Frontal cortex (tissue), 4 donors: ENCODE data around the gene CAV2. TPM values are rescaled to one million over a fixed set of nuclear protein-coding genes. Genes with fewer than 3 reads are reported as not detected.

ENCODE experiments used
- DNase-seq, 2 donors: peaks; one replicate each; pipeline ENCODE4 v3.0.0; 2012; ENCODE audit warnings: low spot score in 2 of 2
- FAIRE-seq: peaks from 2 replicates; lab custom pipeline; 2012; peaks lifted over from hg19 to GRCh38; lab: Jason Lieb, UNC
- total RNA-seq: library from RNA; depleted of rRNA; stranded (reverse); fragments of >200 nt; gene quantifications from one replicate; pipeline ENCODE4 v1.2.3, GENCODE V29; 2014
- donor health status: control.
- donor health status: control.
- donor health status: control.

The CAV2 gene
- total RNA-seq, 1 donor from 2014 or later, result 25.7 TPM

GRCh38 chr7:116493449-116493848 is 6.1 kb upstream of the CAV2 start:
- FAIRE-seq (no peak), DNase-seq (no peak)

GRCh38 chr7:116494472-116494871 is 5.1 kb upstream of the CAV2 start:
- DNase-seq (no peak), FAIRE-seq (no peak)

- FAIRE-seq, result no peak
- DNase-seq, result no peak
Measured at GRCh38 chr7:116495736-116496135, 3.8 kb upstream of the CAV2 start.

GRCh38 chr7:116496653-116497052 is 2.9 kb upstream of the CAV2 start:
- DNase-seq, result no peak
- FAIRE-seq, result no peak

- DNase-seq, result no peak
- FAIRE-seq, result no peak
Measured at GRCh38 chr7:116497708-116498107, 1.8 kb upstream of the CAV2 start.

GRCh38 chr7:116500078-116500853 is 728 bp downstream of the CAV2 start:
- DNase-seq (no peak), FAIRE-seq (no peak)

GRCh38 chr7:116501425-116502167 is 2.1 kb downstream of the CAV2 start:
- no peak for FAIRE-seq
- DNase-seq, result no peak

- FAIRE-seq, result no peak
- no peak for DNase-seq
Measured at GRCh38 chr7:116502201-116503096, 2.9 kb downstream of the CAV2 start.

- no peak for FAIRE-seq
- no peak for DNase-seq
Measured at GRCh38 chr7:116503835-116504234, 4.3 kb downstream of the CAV2 start.

GRCh38 chr7:116505278-116505677 is 5.7 kb downstream of the CAV2 start:
- FAIRE-seq, result no peak

GRCh38 chr7:116505823-116506222 is 6.3 kb downstream of the CAV2 start:
- no peak for DNase-seq
- no peak for FAIRE-seq

More at GRCh38 chr7:116505278-116505677, 5.7 kb downstream of the CAV2 start:
- no peak for DNase-seq

- FAIRE-seq (no peak), DNase-seq (no peak)
Measured at GRCh38 chr7:116509982-116510579, 10.5 kb downstream of the CAV2 start.

- no peak for DNase-seq
- no peak for FAIRE-seq
Measured at GRCh38 chr7:116510795-116511194, 11.3 kb downstream of the CAV2 start.

GRCh38 chr7:116511552-116512519 is 12.3 kb downstream of the CAV2 start:
- DNase-seq, result no peak
- no peak for FAIRE-seq

- no peak for DNase-seq
- FAIRE-seq, result no peak
Measured at GRCh38 chr7:116512520-116513188, 13.1 kb downstream of the CAV2 start.

- DNase-seq, result no peak
- FAIRE-seq, result no peak
Measured at GRCh38 chr7:116515584-116515983, 16.0 kb downstream of the CAV2 start.

- DNase-seq, result no peak
Measured at GRCh38 chr7:116516324-116516723, 16.8 kb downstream of the CAV2 start.

GRCh38 chr7:116517626-116518025 is 18.1 kb downstream of the CAV2 start:
- no peak for FAIRE-seq
- no peak for DNase-seq

More at GRCh38 chr7:116516324-116516723, 16.8 kb downstream of the CAV2 start:
- no peak for FAIRE-seq
